ENCODE measurements around the gene MTMR12.
A peak's percentile ranks its signal among the peaks of the same experiment; 100 is the strongest.

MTMR12 gene

DNA sequence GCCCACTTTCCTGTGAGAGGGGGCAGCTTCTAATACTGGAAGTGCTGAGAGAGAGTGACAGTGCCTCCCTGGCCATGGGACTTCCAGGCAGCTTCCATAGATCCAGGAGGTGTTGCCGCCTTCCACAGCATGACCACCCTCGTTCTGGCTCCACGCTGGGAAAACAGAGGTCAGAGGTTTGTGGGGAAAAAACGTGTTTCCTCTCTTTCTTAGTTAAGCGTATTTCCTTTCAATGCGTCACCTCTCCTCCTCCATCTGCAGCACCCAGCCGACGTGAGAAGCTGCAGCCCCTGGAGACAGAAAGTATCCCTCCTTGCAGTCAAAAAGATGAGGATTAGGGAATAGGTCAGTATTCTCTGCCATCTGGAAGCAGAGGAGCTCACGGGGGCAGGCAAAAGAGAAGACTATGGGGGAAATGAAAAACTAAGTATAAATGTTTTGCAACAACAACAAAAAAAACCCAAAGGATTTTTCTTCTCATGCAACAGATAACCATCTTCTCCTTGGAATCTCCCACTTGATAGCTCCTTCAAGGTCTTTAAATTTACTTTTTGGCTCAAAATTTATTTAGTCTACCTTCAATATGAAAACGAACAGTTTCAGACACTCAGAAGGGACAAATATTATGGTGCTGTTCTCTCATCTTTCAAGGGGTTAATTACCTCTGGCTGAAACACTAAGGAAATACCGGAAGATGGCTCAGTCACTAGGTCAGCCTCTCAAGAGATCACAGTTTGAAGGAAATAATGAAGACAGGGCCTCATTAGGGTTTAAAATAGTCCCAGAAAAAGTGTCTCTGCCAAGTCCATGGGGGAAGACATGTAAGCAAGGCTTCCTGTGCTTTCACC, 38.0 kb downstream of the MTMR12 start:
- DNase-seq (ENCODE audit: low read depth): peak; percentile 75

- DNase-seq (ENCODE audit: low read depth): no peak
Measured at GRCh38 chr5:32273821-32274220, 38.9 kb downstream of the MTMR12 start.

- DNase-seq (ENCODE audit: low read depth): no peak
Measured at GRCh38 chr5:32272746-32273145, 40.0 kb downstream of the MTMR12 start.

DNA sequence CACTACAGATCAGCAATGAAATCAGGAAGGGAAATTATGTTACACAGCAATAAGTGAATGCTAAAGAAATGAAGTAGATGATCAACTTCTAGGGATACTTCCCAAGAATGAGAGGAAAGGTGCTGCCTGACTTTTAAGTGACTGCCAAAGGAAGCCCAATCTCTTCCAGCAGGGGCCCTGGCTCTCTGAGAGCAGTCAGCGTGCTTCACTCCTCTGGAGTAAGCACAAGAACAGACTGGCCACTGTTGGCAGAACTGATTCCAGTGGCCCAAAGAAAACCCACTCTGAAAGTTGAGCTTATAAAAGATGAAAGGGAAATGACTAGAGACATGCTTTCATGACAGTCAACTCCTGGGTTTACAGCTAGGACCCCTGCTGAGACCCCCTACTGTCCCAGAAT, 41.8 kb downstream of the MTMR12 start:
- DNase-seq (ENCODE audit: low read depth): no peak

GRCh38 chr5:32270178-32270577, 42.6 kb downstream of the MTMR12 start:
- DNase-seq (ENCODE audit: low read depth): no peak

DNA sequence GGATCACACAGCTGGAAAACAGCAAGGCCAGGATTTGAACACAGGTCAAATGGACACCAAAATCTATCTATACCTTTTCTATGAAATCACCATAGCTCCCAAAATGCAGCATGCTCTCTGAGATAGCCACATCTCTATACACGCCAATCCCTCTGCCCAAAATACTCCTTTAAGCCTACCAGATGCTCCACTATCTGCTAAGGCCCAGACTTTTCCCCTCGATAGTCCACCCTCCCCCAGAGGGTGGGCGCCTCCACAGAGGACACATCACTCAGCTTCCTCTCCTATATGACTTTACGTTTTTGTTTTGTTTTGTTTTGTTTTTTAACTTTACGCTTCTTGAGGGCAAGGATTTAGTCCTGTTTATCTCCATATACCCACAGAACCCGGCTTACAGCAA, 46.8 kb downstream of the MTMR12 start:
- no peak for DNase-seq (ENCODE audit: low read depth)

DNA sequence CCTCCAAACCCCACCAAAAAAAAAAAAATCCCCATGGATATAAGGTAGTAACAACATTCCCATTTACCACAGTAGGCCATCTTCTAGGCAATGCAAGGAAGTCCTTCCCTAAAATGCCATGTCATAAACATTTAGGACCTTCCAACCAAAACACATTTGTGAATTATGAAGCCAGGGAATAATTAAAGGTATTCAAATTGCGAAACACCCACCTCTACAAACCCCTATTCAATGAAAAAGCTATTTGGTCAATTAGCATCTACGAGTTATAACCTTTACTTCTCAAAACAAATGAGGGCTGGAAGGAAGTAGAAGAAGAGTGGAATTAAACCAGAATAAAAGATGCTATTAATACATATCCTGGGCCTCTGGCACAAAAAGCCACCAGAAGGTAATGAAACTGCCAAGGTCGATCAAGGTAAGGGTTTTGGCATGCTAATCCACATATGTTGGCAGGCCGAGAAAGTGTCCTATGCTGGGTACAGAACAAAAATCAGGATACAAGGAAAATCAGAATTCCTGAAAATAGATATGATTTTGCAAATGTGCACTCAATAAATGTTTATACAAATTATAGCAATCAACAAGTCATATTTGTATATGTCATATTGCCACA, 47.7 kb downstream of the MTMR12 start:
- no peak for DNase-seq (ENCODE audit: low read depth)

- no peak for DNase-seq (ENCODE audit: low read depth)
Measured at GRCh38 chr5:32263684-32264083, 49.1 kb downstream of the MTMR12 start.

- peak; percentile 66 for DNase-seq (ENCODE audit: low read depth)
Measured at GRCh38 chr5:32261198-32261597, 51.5 kb downstream of the MTMR12 start.

DNA sequence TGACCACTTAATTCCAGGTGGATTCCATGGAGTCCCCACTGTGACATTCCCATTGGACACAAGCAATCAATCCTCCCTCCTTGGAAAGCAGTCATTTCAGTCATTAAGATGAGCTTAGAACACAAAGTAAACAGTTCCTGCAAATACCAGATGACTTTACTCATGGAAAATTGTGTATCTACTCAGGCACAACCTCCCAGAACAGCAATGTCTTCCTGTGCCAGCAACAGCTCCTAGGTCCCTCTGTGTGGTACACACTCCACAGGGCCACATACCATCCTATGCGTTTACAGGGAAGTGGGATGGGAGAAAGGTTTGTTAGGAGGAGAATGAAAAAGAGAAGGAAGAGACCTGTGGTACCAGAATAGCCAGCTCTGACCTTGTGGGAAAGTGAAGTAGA, 53.7 kb downstream of the MTMR12 start:
- peak; percentile 48 for DNase-seq (ENCODE audit: low read depth)

DNA sequence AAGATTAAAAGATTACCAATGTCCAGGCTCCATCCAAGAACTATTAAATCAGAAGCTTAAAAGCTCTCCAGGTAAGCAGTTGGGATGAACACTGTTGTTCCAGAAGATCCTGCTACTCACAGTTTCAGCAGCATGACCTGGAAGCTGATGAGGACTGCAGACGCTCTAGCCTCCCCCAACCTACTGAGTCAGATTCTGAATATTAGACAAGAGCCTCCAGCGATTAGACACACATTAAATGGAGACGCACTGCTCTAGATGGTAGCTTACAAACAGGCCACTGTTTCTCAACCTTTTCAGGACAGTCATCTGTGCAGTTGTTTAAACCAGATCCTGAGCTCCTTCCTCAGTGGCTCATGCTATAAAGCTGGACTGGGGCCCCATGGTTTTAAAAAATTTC, 54.3 kb downstream of the MTMR12 start:
- DNase-seq (ENCODE audit: low read depth): peak; percentile 88

- DNase-seq (ENCODE audit: low read depth): no peak
Measured at GRCh38 chr5:32255540-32255900, 57.2 kb downstream of the MTMR12 start.

DNA sequence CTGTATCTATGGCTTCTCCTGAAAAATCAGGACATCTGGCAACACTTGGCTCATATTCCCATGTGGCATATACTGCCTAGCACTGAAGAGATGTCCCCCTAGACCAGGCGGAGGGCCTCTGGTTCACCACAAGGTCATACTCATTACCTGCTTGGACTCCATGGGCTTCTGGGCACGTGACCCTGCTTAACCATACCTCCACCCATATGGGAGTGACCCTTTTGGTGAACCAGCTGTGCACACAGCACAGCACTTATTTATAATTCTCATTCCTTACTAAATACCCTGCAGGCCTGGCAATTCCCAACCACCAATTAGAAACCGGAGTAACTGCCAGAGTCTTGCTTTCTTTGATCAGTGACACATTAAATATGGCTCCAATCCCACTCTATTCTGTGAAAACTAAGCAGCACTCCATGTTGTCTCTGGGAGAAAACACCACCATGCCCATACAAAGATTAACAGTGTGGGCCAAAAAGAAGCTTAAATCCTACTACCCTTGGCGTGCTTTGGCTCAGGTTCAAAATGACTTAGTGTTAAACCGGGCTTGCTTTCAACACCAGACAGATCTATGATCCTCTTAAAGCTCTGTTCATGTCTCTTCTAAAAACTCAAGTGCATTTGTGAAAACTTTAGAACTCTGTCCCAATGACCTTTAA, 57.7 kb downstream of the MTMR12 start:
- DNase-seq (ENCODE audit: low read depth): peak; percentile 81

GRCh38 chr5:32251871-32252458, 60.8 kb downstream of the MTMR12 start:
- DNase-seq (ENCODE audit: low read depth): peak; percentile 86

DNA sequence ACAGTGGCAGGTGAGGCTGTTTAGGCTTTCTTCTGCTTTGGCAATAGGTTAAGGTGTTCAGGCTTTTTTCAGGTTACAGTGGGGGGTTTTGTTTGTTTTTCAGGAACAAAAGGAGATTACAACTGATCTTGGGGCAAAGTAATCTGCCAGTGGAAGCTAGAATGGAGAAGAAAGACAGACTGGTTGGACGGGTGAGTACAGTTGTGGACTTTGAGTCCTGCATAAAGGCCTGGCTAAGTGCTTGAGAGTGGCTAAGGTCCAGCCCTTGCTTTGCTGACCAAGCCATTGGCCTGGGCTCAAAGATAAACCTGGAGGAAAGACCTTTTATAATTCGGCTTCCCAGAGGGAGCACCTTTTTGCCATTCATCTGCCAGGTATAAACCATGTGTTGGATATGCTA, 63.1 kb downstream of the MTMR12 start:
- no peak for DNase-seq (ENCODE audit: low read depth)

GRCh38 chr5:32245742-32246141, 67.0 kb downstream of the MTMR12 start:
- DNase-seq (ENCODE audit: low read depth): no peak

DNA sequence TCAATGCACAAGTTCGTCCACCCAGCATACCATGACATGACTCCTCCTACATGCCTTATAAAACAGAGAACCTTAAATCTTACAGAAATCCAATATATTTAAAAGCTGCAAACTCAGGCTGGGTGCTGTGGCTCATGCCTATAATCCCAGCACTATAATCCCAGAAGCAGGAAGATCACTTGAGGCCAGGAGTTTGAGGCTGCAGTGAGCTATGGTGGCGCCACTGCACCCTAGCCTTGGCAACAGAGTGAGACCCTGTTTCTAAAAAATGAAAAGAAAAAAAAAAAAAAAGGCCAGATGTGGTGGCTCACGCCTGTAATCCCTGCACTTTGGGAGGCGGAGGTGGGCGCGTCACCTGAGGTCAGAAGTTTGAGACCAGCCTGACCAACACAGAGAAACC, 68.7 kb downstream of the MTMR12 start:
- DNase-seq (ENCODE audit: low read depth): no peak

DNA sequence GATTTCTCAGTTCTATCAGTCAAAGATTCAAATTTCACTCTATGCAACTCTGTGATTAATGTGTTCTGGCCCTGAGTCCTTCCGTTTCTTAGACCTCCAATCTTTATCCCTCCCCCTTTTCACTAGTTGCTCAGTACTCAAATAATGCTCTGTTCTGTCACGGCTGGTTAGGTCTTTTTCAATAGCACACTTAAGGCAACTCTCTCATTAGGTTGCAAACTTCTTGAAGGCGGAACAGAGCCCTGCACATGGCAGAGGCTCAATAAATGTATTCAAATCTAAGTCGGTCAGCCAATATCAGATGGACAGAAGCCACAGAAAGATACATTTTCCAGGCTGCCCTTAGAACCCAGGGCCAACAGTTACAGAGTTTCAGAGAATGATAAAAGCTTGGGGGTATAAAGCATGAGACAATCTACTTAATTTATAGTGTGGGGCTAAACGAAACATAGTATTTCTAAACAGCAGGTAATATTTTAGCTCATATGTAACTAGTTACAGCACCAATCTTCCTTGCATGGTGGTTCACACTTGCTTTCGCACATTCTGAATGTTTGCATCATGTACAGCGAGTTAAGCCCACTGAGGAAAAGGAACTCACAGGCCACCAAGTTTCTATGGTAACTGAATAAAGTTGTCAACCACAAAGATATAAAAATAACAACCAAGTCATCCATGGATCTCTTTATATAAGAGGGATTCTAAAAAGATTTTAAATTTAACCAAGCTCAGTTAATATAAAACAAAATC, 71.5 kb downstream of the MTMR12 start:
- DNase-seq (ENCODE audit: low read depth): no peak

GRCh38 chr5:32239385-32239784, 73.4 kb downstream of the MTMR12 start:
- no peak for DNase-seq (ENCODE audit: low read depth)

GRCh38 chr5:32233696-32234447, 78.9 kb downstream of the MTMR12 start:
- peak; percentile 90 for DNase-seq (ENCODE audit: low read depth)

- peak; percentile 29 for DNase-seq (ENCODE audit: low read depth)
Measured at GRCh38 chr5:32233220-32233695, 79.5 kb downstream of the MTMR12 start.

Measured in amniotic epithelial cell (primary cell).